ENCODE data around the gene HES1.

The HES1 gene

DNA sequence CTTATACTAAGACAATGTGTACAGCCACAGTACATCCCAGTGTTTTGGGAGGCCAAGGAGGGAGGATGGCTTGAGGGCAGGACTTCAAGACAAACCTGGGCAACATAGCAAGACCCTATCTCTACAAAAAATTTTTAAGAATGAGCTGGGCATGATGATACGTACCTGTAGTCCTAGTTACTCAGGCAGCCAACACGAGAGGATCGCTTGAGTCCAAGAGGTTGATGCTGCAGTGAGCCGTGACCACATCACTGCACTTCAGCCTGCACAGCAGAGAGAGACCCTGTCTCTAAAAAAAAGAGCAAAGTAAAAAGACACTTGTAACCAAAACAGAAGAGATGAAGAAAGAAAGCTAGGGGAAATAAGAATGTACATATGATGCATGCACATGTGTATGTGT, 38.5 kb downstream of the HES1 start:
- DNase-seq, result no peak

GRCh38 chr3:194174980-194175379, 39.0 kb downstream of the HES1 start:
- no peak for DNase-seq

GRCh38 chr3:194176274-194176991, 40.5 kb downstream of the HES1 start:
- DNase-seq, result no peak

- no peak for DNase-seq
Observed at GRCh38 chr3:194177141-194177540, 41.2 kb downstream of the HES1 start.

- DNase-seq, result no peak
Observed at GRCh38 chr3:194178128-194178527, 42.2 kb downstream of the HES1 start.

DNA sequence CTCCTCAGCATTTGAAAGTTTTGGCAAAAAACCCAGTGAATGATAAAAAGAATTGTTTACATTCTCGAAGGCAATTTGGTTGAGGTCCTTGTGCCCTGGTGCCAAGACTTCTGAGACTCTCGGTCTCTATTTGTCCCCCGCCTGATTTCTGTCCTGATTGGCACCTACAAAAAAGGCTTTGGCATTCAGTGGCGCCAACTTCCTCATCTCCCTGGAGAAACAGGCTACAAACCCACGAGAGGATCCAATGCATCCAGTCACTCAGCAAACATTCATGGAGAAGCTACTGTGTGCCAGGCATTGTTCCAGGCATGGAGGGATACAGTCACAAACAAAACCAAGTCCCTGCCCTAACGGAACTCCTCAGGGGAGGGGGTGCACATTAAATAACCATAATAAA, 42.7 kb downstream of the HES1 start:
- DNase-seq, result no peak

- no peak for DNase-seq
Observed at GRCh38 chr3:194180570-194180969, 44.6 kb downstream of the HES1 start.

- DNase-seq, result no peak
Observed at GRCh38 chr3:194181612-194182529, 45.9 kb downstream of the HES1 start.

DNA sequence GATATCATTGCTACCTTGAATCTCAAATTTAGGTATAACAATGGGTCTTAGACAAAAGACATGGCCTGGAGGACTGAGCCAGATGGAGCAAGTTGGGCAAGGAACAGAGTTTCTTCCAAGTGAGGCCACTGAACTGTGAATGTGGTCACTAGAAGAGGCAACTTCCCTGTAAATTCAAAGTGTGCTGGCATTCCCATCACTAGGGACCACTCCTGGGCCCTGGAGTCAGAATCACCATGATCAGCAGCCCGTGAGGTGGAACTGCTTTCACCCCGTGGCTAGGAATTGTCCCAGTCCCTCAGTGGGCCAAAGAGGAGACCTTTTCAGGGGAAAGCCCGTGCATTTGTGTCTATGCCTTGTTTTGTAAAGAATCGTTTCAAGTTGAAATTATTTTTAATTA, 47.3 kb downstream of the HES1 start:
- no peak for DNase-seq

GRCh38 chr3:194184265-194184751, 48.4 kb downstream of the HES1 start:
- no peak for DNase-seq

DNA sequence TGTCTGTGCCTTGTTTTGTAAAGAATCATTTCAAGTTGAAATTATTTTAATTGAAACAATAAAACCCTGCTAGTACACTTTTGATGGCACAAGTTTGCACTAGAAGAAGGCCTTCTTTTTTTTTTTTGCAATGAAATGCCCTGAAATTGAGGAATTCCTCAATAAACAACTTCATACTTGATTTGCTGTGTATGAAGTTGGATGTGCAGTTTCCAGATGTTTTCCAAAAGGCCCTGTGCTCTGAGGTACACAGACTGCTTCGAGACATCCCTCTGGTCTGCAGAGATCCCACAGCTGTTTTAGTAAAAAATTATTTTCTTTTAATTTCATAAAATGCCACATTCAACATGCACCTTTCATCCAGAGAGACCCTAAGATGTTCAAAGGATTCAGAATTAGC, 48.9 kb downstream of the HES1 start:
- no peak for DNase-seq

GRCh38 chr3:194185221-194185620, 49.3 kb downstream of the HES1 start:
- DNase-seq, result no peak

DNA sequence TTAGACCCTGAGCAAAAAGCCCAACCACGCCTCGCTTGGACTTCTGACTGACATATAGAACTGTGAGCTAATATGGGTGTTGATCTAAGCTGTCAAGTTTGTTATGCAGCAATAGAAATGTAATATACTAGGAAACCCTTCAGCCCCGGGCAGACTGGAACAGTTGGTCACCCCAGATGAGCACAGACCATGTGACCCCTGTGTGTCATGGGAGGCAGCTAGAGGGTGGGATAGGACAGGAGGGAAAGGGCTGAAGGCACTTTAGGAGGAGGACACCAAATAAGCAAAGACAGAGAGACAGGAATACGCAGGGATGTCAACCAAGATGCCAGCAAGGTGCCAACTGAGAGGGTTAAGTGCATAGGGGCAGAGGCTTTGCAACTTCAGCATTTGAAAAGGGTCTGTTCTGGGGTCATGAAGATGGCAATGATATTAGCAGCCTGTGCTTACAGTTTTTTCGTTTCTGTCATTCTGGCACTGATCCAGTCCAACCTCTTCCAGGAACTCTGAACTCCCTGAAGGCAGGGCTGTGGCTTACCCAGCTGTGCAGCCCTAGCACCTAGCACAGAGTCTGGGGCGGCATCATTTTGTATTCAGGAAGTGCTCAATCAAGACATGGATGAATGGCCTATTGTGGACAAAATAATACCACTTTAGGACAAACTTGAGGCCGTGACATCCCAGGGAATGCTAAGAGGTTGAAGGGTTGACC, 51.4 kb downstream of the HES1 start:
- DNase-seq, result no peak
